Stimulated activated CD8-positive, alpha-beta memory T cell treated with anti-CD3 and anti-CD28 coated beads, Interleukin-12 subunit alpha, Interleukin-12 subunit beta, amount 100 ng/mL, for 24 hours (primary cell): ENCODE measurements around the gene GPBP1L1.

Experiments used
- DNase-seq: peaks from one replicate; pipeline ENCODE4 v3.0.0-alpha.2; 2020; ENCODE audit errors: extremely low read depth

Gene GPBP1L1

DNA sequence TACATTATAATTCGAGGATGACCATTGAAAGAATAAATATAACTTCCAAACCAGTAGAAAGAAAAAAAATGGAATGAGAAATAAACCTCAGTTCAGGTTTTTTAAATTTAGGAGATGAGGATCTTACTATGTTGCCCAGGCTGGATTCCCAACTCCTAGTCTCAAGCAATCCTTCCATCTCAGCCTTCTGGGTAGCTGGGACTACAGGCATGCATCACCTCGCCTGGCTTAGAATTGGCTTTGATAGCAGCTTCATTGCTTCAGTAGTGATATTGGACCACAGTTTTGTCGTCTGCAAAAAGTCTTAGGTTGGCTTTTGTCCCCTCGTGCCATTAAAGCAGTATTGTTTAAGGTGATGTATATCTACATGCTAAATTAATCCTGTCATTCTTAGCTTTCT, 99.6 kb downstream of the GPBP1L1 start:
- DNase-seq, result no peak

DNA sequence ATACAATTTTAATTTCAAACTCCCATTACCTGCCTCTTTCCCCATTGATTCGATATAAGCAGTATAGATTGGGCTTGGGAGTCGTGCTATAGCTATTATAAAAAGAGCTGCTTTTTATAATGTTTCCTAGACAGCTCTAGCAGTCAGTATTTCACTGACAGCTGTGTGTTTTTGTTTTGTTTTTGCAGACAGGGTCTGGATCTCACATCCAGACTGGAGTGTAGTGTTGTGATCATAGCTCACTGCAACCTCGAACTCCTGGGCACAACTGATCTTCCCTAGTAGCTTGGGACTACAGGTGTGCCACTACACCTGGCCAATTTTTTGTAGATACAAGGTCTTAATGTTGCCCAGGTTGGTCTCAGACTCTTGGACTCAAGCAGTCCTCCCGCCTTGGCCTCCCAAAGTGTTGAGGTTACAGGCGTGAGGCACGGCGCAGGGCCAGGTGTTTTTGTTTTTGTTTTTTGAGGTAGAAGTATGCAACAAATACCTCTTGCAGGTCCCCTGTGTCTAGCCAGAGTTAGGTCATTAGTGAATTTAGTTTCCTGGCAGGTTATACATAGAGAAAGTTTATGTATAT, 100.7 kb downstream of the GPBP1L1 start:
- DNase-seq, result no peak

DNA sequence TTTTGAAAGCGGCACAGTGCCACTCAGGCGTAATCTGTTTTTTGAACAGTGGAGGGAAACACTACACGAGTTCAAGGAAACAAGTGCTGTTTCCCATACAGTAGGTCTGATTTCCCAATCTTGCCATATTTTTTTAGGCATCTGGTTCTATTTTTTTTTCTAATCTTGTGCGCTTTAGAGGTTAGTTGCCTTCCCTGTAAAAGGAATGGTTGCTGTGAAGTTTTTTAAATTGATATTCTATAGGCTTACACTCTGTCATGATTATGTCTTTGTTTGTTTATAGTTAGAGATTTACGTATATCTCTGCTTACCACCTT, 101.3 kb downstream of the GPBP1L1 start:
- DNase-seq, result no peak

DNA sequence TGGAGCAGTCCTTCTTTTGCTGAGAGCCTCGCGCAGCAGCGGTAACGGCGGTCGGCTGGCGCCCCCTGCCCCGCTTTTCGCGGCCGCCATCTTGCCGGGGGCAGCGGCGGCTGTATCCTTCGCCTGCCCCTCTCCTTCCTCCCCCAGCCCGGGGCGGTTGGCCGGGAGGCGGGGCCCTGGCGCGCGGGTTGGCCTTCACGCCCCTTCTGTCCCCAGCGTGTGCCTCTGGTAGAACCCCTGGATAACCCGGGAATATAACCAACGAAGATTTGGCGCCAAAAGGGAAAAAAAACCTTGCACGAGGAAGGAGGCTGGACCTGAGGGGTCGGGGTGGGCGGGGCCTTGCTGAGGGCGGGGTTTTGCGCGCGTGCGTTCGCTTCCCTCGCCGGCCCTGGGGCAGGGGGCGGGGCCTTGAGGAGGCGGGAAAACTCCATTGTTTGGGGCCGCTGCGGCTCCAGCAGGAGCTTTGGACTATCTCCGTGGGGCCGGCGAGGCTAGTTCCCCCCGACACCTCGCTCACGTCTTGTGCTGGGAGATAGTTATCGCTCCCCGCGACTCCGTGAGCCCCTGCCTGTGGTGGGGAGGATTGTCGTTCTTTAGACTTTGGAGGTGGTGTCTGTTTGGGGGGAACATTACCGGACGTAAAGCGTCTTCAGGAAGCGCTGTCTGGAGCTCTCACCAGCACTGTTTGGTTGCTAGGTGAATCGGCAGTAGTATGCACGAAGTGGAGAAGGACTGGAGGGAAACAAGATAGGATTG, 101.8 kb downstream of the GPBP1L1 start:
- peak; percentile 73 for DNase-seq

DNA sequence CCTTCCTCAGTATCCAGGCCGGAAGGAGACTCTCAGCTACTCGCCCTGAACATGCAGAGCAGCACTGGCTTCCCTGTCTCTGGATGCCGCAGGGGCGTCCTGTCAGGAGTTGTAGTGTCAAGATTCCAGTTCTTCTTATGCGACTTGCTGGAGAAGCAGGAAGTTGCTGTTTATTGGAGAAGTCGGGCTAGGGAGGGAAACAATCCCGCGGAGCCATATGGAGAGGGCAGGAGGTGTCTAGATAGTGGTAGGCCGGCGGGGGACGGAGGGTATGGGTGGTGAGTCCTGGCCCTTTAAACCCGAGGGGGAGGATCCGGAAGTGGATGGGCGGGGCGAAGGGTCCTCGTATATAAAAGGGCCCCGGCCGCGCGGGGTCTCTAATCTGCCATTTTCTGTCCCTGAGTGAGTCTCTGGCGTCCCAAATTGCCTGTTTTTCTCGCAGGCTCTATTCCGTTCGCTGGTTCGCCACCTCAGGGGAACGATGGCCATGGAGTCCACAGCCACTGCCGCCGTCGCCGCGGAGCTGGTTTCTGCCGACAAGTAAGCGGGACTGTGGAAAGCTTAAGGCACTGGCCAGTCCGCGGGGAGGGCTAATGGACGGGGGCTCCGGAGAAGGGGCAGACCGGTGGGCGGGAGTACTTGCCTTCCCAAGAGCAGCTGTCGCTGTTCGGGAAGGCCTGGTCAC, 102.5 kb downstream of the GPBP1L1 start, which contains the start of gene NASP:
Gene NASP, plus strand, starts transcription at position 376 of the 685 bp plus-strand sequence. Its CDS starts 106 bp downstream, at position 482.
- peak; percentile 73 for DNase-seq

DNA sequence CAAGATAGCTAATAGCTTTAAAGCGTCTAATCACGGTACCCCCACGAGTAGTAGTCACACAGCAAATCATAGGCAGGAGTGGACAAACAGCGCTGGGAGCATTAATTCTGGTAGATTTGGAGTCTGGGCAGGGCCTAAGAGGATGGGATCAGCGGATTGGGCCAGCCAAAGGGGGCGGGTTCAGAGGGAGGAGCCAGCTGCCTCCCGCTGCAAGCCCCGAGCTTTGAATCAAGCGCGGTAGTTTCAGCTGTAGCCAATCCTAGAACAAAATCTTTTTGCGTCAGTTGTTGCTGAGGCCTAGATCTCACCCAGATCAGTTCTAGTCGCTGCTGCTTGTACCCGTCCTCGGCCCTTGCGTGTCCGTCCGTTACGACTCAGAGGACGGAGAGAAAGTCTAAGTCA, 103.1 kb downstream of the GPBP1L1 start:
- peak; percentile 82 for DNase-seq
